Stimulated activated CD8-positive, alpha-beta memory T cell treated with anti-CD3 and anti-CD28 coated beads, Interleukin-12 subunit alpha, Interleukin-12 subunit beta, amount 100 ng/mL, for 4 hours (primary cell): ENCODE measurements around the gene TOMM20.
"Not testable (repeated sequence)": the region's sequence is repeated elsewhere in the genome, so short reads cannot be mapped to it uniquely, and the experiment has no call there.

Experiments
- DNase-seq: peaks from one replicate; pipeline ENCODE4 v3.0.0-alpha.2; 2020; ENCODE audit warnings: low read depth

The TOMM20 gene

DNA sequence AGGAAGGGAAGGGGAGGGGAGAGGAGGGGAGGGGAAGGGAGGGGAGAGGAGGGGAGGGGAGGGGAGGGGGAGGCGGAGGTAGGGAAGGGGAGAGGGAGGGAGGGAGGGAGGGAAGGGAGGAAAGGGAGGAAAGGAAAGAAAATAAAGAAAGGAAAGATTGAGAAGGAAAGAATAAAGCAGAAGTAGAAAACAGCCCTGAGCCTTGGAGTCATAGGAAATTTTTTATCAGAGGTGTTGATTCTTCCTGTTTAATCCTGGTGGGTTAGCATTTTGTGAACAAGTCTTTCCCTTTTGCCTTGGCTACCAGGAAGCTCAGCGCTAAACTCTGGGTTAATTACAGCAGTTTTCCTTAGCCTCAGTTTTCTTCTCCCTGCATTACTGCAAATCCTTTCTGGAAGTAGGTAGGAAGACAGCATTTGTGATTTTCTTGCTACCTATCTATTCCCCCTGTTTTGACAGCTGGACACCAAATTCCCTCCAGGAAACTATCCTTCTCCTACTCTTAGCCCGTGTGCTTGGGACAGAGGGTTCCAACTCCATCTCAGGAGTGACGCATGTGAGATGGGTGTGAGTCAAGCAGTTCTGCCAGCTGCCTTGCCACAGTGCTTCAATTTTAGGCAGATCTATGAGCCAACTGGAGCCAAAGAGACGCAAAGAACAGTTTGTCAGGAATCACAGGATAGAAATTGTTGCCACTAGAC, 26.9 kb downstream of the TOMM20 start:
- no peak for DNase-seq

- no peak for DNase-seq
Observed at GRCh38 chr1:235100194-235100772, 28.4 kb downstream of the TOMM20 start.

GRCh38 chr1:235098991-235099390, 29.6 kb downstream of the TOMM20 start:
- no peak for DNase-seq

GRCh38 chr1:235098547-235098946, 30.1 kb downstream of the TOMM20 start:
- no peak for DNase-seq

DNA sequence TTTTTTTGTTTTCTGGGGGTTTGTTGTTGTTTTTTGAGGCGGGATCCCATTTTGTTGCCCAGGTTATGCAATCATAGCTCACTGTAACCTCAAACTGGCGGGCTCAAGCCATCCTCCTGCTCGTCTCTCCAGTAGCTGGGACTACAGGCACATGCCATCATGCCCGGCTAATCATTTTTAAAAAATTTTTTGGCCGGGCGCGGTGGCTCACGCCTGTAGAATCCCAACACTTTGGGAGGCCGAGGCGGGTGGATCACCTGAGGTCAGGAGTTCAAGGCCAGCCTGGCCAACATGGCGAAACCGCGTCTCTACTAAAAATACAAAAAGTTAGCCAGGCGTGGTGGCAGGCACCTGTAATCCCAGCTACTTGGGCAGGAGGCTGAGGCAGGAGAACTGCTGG, 31.1 kb downstream of the TOMM20 start:
- DNase-seq = not testable (repeated sequence)

DNA sequence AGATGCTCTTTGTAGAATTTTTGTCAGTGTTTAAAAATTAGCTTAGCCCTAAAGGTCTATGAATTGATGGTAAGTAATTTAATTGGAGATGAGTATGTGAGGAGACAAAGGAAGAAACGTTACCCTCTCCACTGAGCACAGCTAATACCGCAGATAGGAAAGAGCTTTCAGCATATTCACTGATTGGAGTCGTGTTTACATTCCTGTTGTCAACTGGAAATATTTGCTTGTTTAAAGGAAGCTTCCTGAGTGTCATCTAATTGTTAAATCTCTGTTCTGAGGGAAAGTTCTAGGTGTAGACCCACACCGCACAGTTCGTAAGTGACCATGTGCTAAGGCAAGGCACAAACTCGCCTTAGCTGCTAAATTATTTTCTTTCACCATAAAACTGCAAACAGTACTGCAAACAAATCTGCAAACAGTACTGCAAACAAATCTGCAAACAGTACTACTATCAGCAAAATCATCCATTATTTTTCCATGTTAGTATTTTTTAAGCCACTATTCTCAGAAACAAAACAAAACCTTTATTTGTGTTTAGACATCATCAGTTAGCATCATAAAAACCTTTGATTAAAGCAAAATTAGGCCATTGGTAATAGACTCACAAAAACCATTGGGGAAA, 32.6 kb downstream of the TOMM20 start:
- no peak for DNase-seq

GRCh38 chr1:235093696-235094592, 34.7 kb downstream of the TOMM20 start:
- peak; percentile 67 for DNase-seq

DNA sequence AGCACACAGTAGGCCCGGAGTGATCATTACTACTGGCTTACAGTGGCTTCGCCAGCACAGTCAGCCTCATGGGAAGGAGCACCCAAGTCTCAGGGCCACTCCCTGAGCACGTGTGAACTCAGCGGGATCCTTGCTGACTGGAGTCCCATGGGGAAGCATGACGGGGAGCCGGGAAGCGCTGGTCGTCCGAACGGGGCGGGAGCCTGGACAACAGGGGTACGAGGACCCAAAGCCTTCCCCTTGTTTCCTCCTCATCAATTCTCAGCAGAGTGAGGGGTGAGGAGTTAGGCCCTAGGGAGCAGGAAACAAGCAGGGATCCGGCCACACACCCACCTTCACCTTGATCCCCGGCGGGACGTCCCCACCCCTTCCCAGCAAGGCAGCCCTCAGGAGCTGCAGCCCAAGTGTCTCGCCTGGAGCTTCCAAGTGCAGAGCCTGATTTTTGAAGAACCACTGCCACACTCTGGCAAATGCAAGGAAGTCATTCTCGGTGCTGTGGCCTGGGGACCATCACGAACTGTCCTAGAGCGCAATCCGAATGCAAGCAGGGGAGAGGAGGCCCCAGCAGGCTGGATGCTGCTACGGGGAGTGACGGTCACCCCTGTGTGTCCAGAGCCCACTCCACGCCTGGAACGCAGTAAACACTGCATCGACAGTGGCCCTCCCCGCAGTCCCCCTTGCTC, 35.5 kb downstream of the TOMM20 start:
- no peak for DNase-seq

GRCh38 chr1:235092415-235092814, 36.2 kb downstream of the TOMM20 start:
- not testable (repeated sequence) for DNase-seq

GRCh38 chr1:235092045-235092406, 36.6 kb downstream of the TOMM20 start:
- not testable (repeated sequence) for DNase-seq

DNA sequence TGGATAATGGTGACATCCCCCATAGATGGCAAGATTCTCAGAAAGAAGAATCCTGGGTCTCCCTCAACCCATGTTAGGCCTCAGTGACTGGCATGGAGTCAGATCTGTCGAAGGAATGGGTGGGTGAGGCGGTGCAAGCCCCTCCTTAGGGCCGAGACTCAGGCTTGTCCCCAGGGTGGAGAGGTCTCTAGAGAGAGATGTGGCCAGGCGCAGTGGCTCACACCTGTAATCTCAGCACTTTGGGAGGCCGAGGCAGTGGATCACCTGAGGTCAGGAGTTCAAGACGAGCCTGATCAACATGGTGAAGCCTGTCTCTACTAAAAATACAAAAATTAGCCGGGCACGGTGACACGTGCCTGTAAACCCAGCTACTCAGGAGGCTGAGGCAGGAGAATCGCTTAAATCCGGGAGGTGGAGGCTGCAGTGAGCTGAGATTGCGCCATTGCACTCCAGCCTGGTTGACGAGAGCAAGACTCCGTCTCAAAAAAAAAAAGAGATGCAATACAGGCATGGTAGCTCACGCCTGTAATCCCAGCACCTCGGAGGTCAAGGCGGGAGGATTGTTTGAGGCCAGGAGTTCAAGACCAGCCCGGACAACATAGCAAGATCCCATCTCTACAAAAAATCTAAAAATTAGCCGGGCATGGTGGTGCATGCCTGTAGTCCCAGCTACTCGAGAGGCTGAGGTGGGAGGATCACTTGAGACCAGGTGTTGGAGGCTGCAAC, 37.2 kb downstream of the TOMM20 start:
- not testable (repeated sequence) for DNase-seq

DNA sequence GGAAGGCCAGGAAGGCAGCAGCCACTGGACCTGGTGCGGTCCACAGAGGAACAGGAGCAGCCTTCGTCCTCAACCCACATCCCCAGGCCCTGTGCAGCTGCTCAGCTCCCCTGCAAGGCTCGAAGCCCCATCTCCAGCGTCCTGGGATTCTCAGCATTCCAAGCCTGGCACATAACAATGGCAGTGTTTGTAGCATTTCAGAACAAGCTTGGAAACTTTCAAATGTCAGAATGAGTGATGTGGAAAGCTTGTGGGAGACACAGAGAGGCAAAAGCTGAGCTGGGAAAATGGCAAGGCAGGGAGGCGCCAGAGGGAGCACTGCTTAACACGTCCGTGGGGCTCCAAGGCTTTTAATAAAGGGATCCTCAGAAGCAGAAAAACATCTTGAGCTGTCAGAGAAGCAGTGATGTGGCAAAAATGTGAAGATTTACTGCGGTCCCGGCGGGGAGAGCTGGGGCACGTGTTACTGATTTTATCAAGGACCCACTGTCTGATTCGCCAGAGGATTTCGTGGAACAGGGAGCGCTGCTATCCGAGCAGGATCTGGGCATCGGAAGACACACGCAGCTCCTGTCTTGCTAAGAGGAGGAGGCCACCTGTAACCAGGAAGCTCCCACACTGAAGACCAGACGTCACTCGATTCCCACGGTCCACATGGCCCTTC, 38.1 kb downstream of the TOMM20 start:
- DNase-seq = no peak

DNA sequence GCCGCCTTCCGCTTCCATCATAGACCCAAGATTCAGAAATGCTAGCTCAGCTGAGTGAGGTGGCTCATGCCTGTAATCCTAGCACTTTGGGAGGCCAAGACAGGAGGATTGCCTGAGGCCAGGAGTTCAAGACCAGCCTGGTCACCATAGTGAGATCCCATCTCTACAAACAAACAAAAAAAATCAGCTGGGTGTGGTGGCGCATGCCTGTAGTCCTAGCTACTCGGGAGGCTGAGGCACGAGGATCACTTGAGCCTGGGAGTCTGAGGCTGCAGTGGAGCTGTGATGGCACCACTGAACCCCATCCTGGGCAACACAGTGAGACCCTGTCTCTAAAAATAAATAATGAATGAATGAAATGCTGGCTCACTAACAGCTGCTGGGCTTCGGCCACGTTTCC, 39.7 kb downstream of the TOMM20 start:
- no peak for DNase-seq

DNA sequence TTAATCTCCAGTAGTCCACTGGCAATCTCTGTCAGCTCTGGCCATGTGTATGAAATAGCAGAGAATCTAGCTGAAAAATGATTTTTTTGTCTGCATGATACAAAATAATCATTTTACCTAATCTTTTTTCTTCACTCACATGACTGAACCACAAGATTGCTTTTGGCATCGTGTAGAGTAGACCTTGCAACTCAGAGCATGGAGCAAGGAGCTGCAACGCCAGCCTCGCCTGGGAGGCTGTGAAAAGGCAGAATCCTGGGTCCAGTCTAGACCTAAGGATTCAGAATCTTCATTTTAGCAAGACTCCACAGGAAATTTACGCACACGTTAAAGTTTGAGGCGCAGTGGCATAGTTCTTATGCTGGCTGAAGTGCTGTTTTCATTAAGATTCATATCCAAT, 40.2 kb downstream of the TOMM20 start:
- DNase-seq = no peak

DNA sequence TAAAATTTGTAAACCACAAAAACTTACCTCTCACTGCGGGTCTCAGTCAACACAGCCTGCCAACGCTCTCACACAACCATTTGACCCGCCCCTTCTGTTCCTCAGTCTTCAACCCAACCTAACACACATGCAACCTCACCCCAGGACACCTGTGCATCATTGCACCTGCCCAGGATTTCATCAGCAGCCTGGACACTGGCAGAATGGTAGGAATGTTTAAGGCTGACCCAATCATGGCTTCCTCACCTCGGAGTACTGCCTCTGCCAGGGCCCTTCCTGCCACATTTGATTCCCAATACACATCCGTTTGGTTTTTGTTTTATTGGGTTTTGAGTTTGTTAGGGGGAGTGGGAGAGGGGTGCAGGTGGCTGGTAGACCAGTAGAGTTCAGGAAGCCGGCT, 40.7 kb downstream of the TOMM20 start:
- no peak for DNase-seq

GRCh38 chr1:235085411-235086117, 43.1 kb downstream of the TOMM20 start:
- DNase-seq = not testable (repeated sequence)

GRCh38 chr1:235080788-235081187, 47.8 kb downstream of the TOMM20 start:
- not testable (repeated sequence) for DNase-seq

GRCh38 chr1:235080297-235080657, 48.4 kb downstream of the TOMM20 start:
- not testable (repeated sequence) for DNase-seq

DNA sequence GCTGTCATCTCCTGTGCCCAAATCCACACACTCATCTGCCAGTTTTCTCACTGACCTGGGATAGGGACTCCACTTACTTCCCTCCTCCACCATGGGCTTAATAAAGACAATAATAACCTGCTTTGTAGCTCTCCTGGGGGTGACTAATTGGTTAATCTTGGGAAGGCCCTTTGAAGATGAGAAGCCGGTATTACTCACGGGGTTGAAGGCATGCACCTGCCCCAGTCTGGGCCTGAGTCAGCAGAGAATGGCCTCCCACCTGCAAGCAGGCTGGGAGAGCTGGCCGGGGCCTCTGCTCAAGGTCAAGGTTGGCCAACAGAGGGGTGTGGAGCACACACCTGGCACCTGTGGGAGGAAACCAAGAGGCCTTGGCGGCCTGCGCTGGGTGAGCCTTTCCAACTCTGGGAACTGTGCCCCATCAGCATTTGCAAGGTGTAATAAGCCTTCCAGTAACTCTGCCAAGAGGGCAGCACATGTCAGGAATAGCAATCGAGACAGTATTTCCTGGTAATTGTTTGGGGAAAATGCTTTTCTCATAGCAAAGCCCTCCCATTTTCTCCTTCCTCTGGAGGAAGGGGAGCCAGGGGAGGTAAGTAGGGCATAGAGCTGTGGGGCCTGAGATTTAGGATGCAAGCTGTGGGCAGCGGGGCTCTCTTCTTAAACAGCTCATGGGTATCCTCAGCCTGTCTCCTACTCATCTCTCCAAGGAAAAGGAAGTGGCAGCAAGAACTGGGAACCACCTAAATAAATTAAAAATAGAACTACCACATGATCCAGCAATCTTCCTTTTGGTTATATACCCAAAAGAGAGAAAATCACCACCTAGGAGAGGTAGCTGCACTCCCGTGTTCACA, 49.0 kb downstream of the TOMM20 start:
- no peak for DNase-seq
